Measurements from ENCODE around the gene SLC2A13.

GRCh38 chr12:40106202-40106533, 287 bp upstream of the SLC2A13 start:
- TF ChIP-seq POLR2A (IDR thresholded peaks at IDR 0.05) (no peak), POLR2AphosphoS5 (IDR thresholded peaks at IDR 0.05) (no peak), EP300 (IDR thresholded peaks at IDR 0.05) (no peak)
- TF ChIP-seq, protein P1, sequence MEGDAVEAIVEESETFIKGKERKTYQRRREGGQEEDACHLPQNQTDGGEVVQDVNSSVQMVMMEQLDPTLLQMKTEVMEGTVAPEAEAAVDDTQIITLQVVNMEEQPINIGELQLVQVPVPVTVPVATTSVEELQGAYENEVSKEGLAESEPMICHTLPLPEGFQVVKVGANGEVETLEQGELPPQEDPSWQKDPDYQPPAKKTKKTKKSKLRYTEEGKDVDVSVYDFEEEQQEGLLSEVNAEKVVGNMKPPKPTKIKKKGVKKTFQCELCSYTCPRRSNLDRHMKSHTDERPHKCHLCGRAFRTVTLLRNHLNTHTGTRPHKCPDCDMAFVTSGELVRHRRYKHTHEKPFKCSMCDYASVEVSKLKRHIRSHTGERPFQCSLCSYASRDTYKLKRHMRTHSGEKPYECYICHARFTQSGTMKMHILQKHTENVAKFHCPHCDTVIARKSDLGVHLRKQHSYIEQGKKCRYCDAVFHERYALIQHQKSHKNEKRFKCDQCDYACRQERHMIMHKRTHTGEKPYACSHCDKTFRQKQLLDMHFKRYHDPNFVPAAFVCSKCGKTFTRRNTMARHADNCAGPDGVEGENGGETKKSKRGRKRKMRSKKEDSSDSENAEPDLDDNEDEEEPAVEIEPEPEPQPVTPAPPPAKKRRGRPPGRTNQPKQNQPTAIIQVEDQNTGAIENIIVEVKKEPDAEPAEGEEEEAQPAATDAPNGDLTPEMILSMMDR (IDR thresholded peaks at IDR 0.05) = no peak

Data from upper lobe of left lung (tissue), 4 donors.